Vagina (tissue), 2 donors: Measurements from ENCODE around the gene PABPC3.

Experiments used
- CTCF ChIP-seq, 3 experiments: fragments of 450-650 bp in 2 of 3; fragments of 200-600 bp in 1 of 3; sonication (generic) in 1 of 3; IDR thresholded peaks; one replicate each; pipeline ENCODE4 v1.5.1; 2017 to 2019; ENCODE audit warnings: antibody characterized with exemption in 3 of 3, mild to moderate bottlenecking in 2 of 3, moderate library complexity in 2 of 3
- POLR2A ChIP-seq, 2 donors: fragments of 450-650 bp; IDR thresholded peaks; one replicate each; pipeline ENCODE4 v1.6.1; 2017; ENCODE audit warnings: antibody characterized with exemption in 2 of 2, mild to moderate bottlenecking in 2 of 2, moderate library complexity in 2 of 2
- POLR2AphosphoS5 ChIP-seq, 2 donors: sonication (generic); formaldehyde crosslinking; IDR thresholded peaks; one replicate each; pipeline ENCODE4 v1.9.0; 2017; ENCODE audit warnings: antibody characterized with exemption in 2 of 2, mild to moderate bottlenecking in 2 of 2, low read depth in 1 of 2; ENCODE audit not compliant: insufficient read depth in 1 of 2

GRCh38 chr13:25046274-25046984 lies 49.5 kb upstream of the PABPC3 start:
- no peak for TF ChIP-seq CTCF (IDR thresholded peaks at IDR 0.05)
- TF ChIP-seq POLR2A (IDR thresholded peaks at IDR 0.05), result no peak
- no peak for TF ChIP-seq POLR2AphosphoS5 (IDR thresholded peaks at IDR 0.05; ENCODE audit: insufficient read depth in 1 of 2, low read depth in 1 of 2)
